Measurements from ENCODE around the gene TEX35.

TEX35 gene

DNA sequence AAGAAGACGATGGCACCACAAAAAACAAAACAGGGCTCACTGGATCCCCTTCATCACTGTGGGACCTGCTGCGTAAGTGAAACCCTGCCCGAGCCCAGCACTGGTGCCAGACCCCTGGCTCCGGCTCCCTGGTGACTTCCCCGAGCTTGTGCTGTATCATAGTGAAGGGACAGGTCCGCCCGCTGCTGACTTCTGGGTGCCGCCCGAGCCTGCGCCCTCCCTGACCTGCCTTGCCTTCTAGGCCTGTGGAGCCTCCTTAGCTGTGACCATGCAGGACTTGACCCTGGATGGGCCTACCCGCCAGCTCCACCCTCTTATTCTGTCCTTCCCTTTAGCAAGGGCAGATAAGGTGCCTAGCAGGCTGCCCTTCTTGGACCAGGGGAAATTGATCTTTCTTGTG lies 7.9 kb downstream of the TEX35 start:
- DNase-seq (ENCODE audit: low spot score), result no peak

DNA sequence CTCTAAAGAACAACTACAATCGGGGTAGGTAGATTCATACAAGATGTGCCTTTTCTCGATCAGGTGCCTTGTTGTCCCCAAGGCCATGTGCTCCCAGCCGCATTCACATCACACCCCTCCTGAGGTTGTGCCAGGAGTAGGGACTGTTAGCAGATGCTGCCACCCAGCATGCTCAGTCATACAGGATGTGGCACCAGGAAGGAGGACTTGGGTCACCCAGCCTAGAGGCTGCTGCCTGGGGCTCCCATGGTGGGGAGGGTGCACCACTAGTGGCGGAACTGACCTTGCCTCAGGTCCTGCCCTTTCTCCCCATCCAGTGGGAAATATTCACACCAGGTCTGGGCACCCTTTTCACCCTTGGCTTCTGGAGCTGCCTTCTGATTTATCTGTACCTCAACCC lies 8.3 kb downstream of the TEX35 start:
- DNase-seq (ENCODE audit: low spot score), result no peak

DNA sequence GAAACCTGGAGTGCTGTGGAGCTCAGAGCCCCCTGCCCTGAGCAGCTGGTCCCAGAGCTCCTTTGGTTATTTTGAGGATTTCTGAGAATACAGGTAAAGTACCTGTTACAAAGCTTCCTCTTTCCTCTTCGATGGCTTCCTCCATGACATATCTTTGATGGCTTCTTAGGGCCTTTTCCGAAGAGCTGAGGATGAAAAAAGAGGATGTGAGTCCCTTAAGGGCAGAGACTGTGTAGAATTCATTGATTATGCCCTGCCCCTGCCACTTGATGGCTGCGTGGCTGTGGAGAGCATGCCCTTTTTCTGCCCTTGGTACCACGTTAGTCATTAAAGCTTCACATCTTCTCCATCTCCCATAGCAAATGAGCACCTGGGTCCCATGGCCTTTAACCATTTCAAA lies 14.2 kb downstream of the TEX35 start:
- no peak for DNase-seq (ENCODE audit: low spot score)

DNA sequence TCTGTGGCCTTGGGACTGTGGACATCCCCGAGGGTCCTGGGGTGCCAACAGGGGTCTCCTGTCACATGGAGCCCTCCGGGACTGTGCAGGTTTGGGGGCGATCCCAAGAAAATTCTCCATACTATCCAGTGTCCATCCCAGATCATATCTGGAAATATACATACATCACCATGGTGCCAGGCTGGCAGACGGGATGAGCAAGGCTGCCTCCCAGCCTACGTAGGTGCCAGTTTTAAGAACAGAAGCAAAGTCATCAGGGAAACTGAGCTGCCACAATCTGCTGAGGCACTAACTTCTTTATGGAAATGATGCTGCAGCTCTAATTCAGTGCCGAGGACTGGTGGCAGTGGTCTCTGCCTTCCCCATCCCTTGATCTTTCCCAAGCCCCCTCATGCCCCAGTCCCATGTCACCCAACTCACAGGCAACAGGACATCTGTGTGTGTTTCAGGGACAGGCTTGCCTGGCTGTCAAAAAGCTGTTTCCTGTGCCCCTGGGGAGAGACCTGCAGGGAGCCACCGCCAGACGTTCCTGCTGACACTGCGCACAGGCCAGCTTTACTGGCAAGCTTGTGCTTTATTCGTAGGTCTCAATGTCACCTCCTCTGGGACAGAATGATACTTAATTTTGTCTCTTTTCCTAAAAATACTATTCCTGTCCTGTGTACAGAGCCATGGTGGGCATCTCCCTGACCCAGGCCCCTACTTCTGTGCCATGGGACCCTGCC lies 15.5 kb downstream of the TEX35 start:
- DNase-seq (ENCODE audit: low spot score), result no peak

DNA sequence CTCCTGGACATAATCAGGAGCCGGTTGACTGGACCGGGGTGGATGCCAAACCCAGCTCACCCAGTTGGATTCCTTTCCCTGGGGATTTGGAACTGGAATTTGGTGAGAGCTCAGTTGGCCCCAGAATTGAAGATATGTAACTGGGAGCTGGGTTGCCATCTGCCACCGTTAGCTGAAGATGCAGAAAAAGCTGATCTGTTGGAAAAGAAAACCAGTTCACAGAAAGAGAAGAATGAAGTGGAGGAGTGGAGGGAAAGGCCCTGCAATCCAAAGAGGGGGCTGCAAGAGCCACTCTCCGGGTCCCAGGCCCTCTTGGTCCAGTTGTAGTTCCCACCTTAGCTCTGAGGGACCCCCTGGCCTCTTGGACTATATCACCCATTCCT lies 16.0 kb downstream of the TEX35 start:
- DNase-seq (ENCODE audit: low spot score), result no peak

DNA sequence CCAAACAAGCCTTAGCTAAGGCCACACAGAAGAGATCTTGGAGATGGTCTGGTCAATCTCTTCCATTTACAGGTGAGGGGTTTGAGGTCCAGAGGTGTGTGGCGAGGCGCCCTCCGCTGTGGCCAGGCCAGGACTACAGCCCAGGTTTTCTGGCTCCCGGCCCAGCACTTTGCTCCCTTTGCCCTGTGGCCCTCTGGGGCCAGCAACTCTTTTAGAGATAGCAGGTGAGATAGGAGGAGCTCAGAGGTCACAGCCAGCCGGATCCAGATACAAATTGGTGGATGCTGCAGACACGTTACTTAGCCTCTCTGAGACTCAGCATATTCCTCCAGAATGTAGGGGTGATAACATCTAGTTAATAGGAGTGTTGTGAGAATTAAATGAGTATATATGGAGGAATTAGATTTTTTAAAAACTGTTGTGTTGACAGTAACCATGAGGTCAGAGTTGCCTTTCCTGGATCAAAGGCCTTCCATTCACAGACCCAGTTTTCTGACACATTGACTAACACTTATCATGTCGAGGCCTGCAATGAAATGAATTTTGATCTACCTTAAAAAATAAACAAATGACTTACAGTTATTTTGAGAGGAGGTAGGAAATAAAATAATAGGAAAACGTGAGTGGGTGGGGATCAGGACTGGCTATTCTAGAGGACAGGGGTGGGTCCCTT lies 16.6 kb downstream of the TEX35 start:
- DNase-seq (ENCODE audit: low spot score), result no peak

DNA sequence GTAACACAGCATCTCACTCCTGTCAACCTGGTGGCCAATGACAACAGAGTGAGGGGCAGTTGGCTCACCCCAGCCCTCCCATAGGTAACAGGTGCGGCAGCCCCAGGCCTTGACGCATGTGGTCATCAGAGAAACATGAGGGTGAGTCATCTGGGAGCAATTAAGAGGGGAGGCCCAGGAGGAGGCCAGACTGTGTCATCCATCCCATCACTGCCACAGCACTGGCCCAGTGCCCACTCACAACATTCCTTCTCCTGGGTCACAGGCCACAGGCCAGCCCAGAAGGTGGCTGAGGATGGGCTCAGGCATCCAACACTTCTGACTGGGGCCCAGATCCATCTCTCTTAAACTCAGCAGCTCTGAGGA lies 17.1 kb downstream of the TEX35 start:
- no peak for DNase-seq (ENCODE audit: low spot score)

DNA sequence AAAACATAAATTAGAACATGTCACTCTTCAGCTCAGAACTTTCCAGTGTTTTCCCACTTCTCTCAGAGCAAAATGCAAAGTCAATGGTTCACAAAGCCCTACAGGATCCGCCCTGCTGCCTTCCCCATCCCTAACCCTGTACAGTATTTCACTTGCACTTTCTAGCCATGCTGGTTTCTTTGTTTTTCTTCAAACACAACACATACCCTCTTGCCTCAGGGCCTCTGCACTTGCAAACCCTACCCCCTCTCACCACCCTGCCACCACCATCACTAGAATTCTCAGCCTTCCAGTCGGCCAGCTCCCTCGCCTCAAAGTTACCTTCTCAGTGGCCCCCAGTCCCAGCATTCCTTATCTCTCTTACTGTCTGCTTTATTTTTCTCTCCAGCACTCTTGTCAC lies 17.6 kb downstream of the TEX35 start:
- DNase-seq (ENCODE audit: low spot score), result no peak

DNA sequence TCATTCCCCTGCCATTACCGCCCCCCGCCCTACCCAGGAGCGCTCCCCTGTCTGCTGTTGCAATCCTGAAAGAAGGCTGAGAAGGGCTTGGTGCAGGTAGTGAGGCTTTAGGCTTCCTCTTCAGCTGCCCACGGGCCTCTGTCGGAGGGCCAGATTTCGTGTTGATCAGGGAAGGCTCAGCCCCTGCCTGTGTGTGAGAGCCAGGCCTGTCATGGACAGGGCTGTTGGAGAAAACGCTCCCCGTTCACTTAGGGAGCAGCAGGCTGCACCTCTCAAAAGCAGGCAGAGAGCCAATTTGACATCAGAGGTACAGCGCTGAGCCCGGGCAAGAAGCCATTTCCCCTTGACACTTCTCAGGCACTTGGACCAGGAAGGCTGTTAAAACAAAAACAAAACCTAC lies 19.0 kb downstream of the TEX35 start:
- no peak for DNase-seq (ENCODE audit: low spot score)

DNA sequence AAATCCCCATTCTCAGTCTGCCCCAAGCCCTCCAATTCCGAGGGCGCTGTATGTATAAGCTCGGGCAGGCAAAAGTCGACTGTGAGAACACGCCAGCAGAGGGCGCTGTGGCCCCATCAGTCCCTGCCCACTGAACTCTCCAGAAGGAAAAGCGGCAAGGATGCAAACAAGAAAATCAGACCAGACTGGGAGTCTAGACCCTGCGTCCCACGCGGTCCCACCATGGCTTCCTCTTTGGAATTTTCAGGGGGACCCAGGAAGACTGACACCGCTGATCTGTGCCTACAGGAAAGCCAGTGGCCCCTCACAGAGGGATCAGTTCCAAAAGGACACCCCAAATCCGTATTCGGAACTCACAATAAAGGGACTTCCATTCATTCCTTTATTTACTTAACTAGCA lies 19.5 kb downstream of the TEX35 start:
- DNase-seq (ENCODE audit: low spot score), result peak; percentile 90

DNA sequence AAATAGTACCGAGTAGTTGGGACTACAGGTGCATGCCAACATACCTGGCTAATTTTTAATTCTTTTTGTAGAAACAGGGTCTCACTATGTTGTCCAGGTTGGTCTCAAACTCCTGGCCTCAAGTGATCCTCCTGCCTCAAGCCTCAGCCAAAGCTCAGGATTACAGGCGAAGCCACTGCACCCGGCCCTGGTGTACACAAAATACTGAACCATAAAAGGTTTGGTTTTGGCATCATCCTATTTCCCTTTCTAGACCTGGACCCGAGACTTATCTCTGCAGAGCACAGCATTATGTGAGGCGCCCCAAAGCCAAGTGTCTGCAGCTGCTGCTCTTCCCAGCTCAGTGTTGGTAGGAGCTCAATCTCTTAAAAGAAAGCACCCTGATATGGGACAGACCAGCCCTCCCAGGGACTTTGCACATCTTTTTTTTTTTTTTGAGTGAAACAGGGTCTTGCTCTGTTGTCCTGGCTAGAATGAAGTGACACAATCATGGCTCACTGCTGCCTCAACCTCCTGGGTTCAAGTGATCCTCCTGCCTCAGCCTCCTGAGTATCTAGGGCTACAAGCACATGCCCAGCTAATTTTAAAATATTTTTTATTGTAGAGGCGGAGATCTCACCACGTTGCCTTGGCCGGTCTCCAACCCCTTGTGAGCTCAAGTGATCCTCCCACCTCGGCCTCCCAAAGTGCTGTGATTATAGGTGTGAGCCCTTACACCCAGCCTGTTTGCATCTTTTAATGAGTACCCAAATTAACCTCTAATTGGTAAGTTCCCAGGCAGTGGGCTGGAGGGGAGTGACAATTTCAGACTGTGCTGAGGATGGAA lies 20.4 kb downstream of the TEX35 start:
- DNase-seq (ENCODE audit: low spot score), result no peak

DNA sequence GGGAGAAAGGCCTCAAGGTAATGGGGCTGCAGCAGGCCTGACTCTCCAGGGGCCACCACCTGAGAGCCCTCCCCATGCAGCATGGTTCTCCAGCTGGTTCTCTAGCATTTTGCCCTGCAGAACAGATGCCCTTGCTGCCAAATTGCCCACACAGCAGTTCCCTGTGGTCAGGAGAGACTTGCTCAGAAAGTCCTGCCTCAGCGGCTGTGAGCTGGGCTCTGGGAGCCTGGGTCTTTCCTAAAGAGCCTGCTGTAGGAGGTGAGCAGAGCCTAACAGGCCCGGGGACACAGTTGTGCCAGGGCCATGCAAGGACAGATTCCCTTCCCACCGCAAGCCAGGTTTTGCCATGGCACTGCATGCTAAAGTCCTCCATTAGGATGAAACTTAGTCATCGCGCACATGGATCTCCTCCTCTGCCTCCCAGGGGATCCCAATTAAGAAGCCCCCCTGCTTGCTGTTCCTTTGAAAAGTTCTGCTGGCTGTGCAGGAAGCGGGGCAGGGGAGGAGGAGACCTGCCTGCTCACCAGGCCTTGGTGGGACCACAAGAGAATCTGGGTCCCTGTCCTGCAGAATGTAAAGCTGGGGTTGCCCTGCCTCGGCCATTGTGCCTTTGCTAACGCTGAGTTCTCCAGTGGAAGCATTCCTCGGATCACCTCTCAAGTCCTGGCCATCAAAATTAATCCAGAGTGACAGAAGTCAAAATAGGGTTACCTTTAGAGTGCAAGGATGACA lies 21.4 kb downstream of the TEX35 start:
- no peak for DNase-seq (ENCODE audit: low spot score)

DNA sequence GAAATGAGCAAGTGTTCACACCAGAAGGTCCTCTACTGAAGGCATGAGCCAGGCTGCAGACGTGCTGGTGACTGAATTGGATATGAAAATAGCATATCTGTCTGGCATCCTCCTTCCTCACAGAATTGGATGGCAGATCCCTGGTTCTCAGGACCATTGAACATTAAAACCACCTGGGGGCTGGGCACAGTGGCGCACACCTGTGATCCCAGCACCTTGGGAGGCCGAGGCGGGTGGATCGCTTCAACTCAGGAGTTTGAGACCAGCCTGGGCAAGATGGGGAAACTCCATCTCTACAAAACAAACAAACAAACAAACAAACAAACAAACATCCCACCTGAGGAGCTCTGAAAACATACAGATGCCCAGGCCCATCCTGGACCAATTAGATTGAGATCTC lies 23.4 kb downstream of the TEX35 start:
- DNase-seq (ENCODE audit: low spot score), result no peak

DNA sequence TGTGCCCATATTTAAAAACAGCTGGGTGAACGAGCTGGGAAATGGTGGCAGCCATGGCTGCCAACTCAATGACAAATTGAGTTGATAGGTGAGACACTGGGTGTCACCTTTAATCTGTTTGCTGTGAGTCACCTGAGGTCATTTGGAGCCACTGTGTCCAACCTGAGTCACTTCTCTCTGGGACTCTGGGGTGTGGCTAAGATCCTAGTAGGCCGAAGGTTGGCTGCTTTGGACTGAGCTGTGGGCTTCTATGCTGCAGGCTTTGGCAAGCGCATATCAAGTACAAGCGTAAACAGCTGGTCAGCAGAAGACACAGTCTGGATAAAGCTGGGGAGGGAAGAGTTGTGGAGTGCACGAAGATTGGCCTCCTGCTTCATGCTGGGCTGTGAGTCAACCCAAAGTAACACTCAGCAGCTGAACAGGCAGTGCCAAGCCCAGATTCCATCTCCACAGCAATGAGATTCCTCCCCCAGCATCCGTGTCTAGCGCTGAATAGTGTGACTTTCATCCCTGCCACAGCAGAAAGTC lies 24.0 kb downstream of the TEX35 start:
- no peak for DNase-seq (ENCODE audit: low spot score)

DNA sequence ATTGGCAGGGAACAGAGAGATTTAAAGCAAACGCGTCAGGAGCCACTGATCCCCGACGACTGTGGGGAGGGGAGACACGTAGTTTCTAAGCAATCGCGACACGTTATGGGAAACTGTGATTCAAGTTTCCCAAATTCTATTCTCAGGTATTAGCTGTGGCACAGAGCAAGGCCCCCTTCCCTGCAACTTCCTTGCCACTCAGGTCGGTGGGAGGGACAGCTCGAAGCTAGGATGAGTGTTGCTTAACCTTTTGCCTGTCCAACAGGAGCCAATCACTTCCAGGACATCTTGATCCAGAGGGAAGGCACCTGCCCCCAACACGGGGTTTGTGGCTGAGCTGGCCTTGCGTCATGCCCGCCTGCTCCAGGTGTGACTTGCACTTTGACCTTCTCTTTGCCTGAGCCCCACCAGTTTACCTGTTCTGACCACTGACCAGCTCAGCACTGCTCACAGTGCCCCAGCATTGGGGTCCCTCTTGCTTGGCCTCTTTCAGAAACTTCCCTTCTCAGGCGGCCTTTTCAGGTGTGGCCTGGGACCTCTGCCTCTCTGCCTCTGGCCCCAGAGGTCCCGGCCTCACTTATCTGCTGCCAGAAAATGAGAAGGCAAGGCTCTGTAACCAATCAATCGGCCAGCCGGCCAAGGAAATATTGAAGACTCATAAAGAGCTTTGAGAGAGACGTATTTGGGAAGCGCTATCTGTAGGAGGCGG lies 24.6 kb downstream of the TEX35 start:
- DNase-seq (ENCODE audit: low spot score), result no peak

DNA sequence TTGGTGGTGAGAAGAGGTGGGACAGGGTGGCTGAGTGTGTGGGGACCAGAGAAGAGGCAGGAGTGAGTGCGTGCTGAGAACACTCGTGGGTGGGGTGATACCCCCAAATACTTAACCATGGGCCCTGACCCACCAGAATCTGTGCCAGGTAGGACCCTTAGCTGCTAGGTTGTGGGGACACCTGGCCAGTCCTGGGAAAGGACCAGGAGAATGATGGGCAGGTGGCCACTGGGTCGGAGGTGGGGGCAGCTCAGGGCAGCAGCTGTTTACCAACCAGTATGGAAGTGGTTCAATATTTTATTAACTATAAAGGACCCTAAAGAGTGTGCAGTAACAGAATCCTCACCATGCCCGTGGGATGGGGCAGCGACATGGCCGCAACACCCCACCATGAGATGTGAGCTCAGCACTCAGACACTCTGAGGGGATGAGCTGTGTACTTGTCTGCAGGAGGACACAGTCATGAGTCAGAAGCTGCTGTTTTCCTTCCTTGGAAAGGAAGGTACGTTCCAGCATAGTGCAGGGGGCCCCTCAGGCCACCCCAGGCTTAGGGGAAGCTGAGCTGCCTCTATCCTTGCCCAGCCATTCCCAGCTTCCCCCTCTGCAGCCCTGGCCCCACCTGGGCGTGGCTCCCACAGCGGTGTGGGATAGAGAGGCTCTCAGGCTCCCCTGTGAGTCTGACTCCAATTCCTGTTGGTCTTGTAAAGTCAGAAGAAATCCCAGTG lies 25.4 kb downstream of the TEX35 start:
- DNase-seq (ENCODE audit: low spot score), result peak; percentile 16

DNA sequence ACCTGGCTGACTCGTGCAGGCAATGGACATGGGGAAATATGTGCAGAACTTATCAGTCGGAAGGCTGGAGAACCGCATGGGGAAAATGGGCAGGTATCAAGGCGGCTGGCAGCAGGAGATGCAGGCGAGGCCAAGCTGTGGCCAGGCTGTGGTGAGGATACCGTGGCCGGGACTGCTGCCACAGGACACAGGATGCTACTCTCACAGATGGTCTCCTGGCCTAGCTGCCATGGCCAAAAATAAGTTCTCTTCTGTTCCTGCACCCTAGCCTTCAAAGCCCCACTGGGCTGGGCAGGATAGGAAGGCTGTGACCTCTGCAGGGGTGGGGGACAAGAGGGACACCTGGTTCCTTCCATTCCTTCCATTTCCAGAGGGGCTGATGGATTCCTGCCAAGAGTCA lies 26.4 kb downstream of the TEX35 start:
- DNase-seq (ENCODE audit: low spot score), result peak; percentile 17

DNA sequence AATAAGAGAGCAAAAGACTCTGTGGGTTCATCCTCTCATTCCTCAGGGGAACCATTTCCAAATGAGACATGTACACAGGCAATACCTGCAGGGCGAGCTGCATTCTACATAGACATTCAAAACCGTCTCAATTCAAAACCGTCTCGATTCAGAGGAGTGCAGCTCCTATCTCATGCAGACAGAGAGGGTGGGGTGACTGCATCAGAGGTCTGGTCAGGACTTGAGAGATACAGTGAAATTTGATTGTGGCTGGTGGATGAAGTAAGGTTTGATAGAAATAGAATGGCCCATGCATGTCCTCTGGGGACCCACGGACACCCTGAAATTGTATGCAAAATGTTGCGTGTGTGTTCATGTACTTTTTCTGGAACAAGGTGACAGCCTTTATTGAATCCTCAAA lies 27.3 kb downstream of the TEX35 start:
- peak; percentile 12 for DNase-seq (ENCODE audit: low spot score)

DNA sequence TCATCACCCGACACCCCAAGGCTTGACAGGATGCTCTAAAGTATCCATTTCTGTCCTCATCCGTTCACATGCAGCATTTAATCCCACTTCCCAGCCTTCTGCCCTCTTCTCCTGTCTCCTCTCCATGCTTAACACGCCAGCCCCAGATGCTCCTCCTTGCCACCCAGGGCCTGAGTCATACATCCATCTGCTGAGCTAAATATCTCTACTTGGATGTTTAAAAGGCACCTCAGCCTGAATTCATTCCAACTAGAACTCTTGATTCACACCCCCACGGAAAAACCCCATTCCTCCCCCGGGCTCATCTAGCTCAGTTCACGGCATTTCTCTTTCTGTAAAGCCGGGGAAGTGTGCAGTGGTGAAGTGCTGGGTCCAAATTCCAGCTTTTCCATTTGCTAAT lies 27.7 kb downstream of the TEX35 start:
- DNase-seq (ENCODE audit: low spot score), result peak; percentile 15

DNA sequence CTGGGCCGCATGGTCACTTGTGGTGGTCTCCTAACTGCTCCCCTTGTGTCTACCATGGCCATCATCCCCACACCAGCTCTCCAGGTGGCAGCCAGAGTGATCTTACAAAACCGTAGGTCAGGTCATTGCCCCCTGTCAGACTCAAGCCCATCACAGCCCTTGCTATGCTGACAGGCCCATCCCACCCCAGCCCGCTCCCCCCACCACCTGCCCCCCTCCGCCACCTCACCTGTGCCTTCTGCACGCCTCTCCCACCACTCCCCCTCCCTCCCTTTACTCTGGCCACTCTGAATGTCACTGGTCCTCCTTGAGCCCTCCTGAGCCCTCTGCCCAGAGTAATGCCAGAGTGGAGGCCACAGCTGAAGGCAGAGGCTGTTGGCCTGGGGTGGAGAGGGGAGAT lies 28.5 kb downstream of the TEX35 start:
- peak; percentile 26 for DNase-seq (ENCODE audit: low spot score)
